Measurements from ENCODE around the gene U2AF2.

U2AF2 gene

GRCh38 chr19:55619286-55619685 lies 35.5 kb upstream of the U2AF2 start:
- H3K27me3 Mint-ChIP-seq (ENCODE audit: low read depth, poor library complexity), result no peaks in the 10 kb centered on the region
- no peak for DNase-seq
- H3K36me3 Mint-ChIP-seq (ENCODE audit: low read depth), result peaks cover 40% of the 10 kb centered on the region
- H3K4me3 Mint-ChIP-seq, result no peak overlapping the region
- no peaks in the 10 kb centered on the region for H3K9me3 Mint-ChIP-seq
- peaks cover 16% of the 10 kb centered on the region for H3K4me1 Mint-ChIP-seq
- no peak for TF ChIP-seq CTCF (IDR thresholded peaks at IDR 0.05)
- peak overlapping the region; percentile 91 for H3K27ac Mint-ChIP-seq

GRCh38 chr19:55620410-55621204 lies 34.2 kb upstream of the U2AF2 start:
- no peaks in the 10 kb centered on the region for H3K9me3 Mint-ChIP-seq
- H3K36me3 Mint-ChIP-seq (ENCODE audit: low read depth), result peaks cover 40% of the 10 kb centered on the region
- H3K27ac Mint-ChIP-seq, result peak overlapping the region; percentile 68
- no peak for TF ChIP-seq CTCF (IDR thresholded peaks at IDR 0.05)
- H3K4me1 Mint-ChIP-seq, result peaks cover 23% of the 10 kb centered on the region
- no peak overlapping the region for H3K4me3 Mint-ChIP-seq
- no peaks in the 10 kb centered on the region for H3K27me3 Mint-ChIP-seq (ENCODE audit: low read depth, poor library complexity)
- DNase-seq, result no peak

- no peaks in the 10 kb centered on the region for H3K9me3 Mint-ChIP-seq
- no peak for DNase-seq
- H3K4me3 Mint-ChIP-seq, result no peak overlapping the region
- no peak for TF ChIP-seq CTCF (IDR thresholded peaks at IDR 0.05)
- H3K4me1 Mint-ChIP-seq, result peaks cover 23% of the 10 kb centered on the region
- H3K27me3 Mint-ChIP-seq (ENCODE audit: low read depth, poor library complexity), result no peaks in the 10 kb centered on the region
- no peak overlapping the region for H3K27ac Mint-ChIP-seq
- H3K36me3 Mint-ChIP-seq (ENCODE audit: low read depth), result peaks cover 40% of the 10 kb centered on the region
Measured at GRCh38 chr19:55621205-55621672, 33.6 kb upstream of the U2AF2 start.

GRCh38 chr19:55621673-55622231 lies 33.1 kb upstream of the U2AF2 start:
- no peak for DNase-seq
- no peaks in the 10 kb centered on the region for H3K9me3 Mint-ChIP-seq
- H3K4me3 Mint-ChIP-seq, result no peak overlapping the region
- H3K27ac Mint-ChIP-seq, result no peak overlapping the region
- H3K36me3 Mint-ChIP-seq (ENCODE audit: low read depth), result peaks cover 38% of the 10 kb centered on the region
- H3K27me3 Mint-ChIP-seq (ENCODE audit: low read depth, poor library complexity), result peaks cover 3% of the 10 kb centered on the region
- TF ChIP-seq CTCF (IDR thresholded peaks at IDR 0.05), result no peak
- H3K4me1 Mint-ChIP-seq, result peaks cover 23% of the 10 kb centered on the region

GRCh38 chr19:55622242-55622969 lies 32.4 kb upstream of the U2AF2 start:
- Mint-ChIP-seq H3K27ac (no peak overlapping the region), H3K4me3 (no peak overlapping the region), H3K9me3 (no peaks in the 10 kb centered on the region), H3K36me3 (ENCODE audit: low read depth) (peaks cover 31% of the 10 kb centered on the region), H3K4me1 (peaks cover 21% of the 10 kb centered on the region), H3K27me3 (ENCODE audit: low read depth, poor library complexity) (peaks cover 5% of the 10 kb centered on the region)
- no peak for DNase-seq
- no peak for TF ChIP-seq CTCF (IDR thresholded peaks at IDR 0.05)

All from nephron progenitor cell (in vitro differentiated cells).